HG02678 (cell line): ENCODE results near the gene SLC17A5.
A peak's percentile ranks its signal among the peaks of the same experiment; 100 is the strongest.
"Not testable (repeated sequence)": the region's sequence is repeated elsewhere in the genome, so short reads cannot be mapped to it uniquely, and the experiment has no call there.

Experiments used
- ATAC-seq: cut with Tn5 transposase; IDR thresholded peaks from one replicate; pipeline ENCODE4 v1.9.1; 2021; ENCODE audit warnings: mild to moderate bottlenecking, moderate library complexity; ENCODE audit not compliant: unreplicated experiment

Gene SLC17A5

GRCh38 chr6:73653571-73654424 is at the start of gene SLC17A5:
Gene SLC17A5 (minus strand): TSS chr6:73653992. CDS start chr6:73653886, 106 bp downstream.
- ATAC-seq, result peak; percentile 86

GRCh38 chr6:73703466-73703865 is 49.7 kb upstream of the SLC17A5 start:
- no peak for ATAC-seq

GRCh38 chr6:73702444-73702843 is 48.7 kb upstream of the SLC17A5 start:
- ATAC-seq, result no peak

GRCh38 chr6:73699676-73700459 is 46.1 kb upstream of the SLC17A5 start:
- no peak for ATAC-seq

GRCh38 chr6:73696966-73697655 is 43.3 kb upstream of the SLC17A5 start:
- peak; percentile 36 for ATAC-seq

GRCh38 chr6:73695619-73696421 is 42.0 kb upstream of the SLC17A5 start, which contains the start of gene CD109:
Gene CD109 (plus strand): TSS chr6:73696203. CDS start chr6:73696216, 13 bp downstream.
- ATAC-seq, result peak; percentile 59

GRCh38 chr6:73694711-73695411 is 41.1 kb upstream of the SLC17A5 start:
- no peak for ATAC-seq

- ATAC-seq, result no peak
Observed at GRCh38 chr6:73691512-73691911, 37.7 kb upstream of the SLC17A5 start.

- no peak for ATAC-seq
Observed at GRCh38 chr6:73690056-73690455, 36.3 kb upstream of the SLC17A5 start.

GRCh38 chr6:73688351-73688750 is 34.6 kb upstream of the SLC17A5 start:
- ATAC-seq, result no peak

GRCh38 chr6:73683574-73683973 is 29.8 kb upstream of the SLC17A5 start:
- not testable (repeated sequence) for ATAC-seq

GRCh38 chr6:73680289-73680918 is 26.6 kb upstream of the SLC17A5 start:
- ATAC-seq, result no peak

GRCh38 chr6:73679846-73680245 is 26.1 kb upstream of the SLC17A5 start:
- ATAC-seq, result not testable (repeated sequence)

- no peak for ATAC-seq
Observed at GRCh38 chr6:73679009-73679408, 25.2 kb upstream of the SLC17A5 start.

- peak; percentile 96 for ATAC-seq
Observed at GRCh38 chr6:73675466-73676098, 21.8 kb upstream of the SLC17A5 start.

- ATAC-seq, result no peak
Observed at GRCh38 chr6:73671911-73672685, 18.3 kb upstream of the SLC17A5 start.

- ATAC-seq, result no peak
Observed at GRCh38 chr6:73669005-73669404, 15.2 kb upstream of the SLC17A5 start.

GRCh38 chr6:73667798-73668197 is 14.0 kb upstream of the SLC17A5 start:
- no peak for ATAC-seq
